Smooth muscle cell (in vitro differentiated cells): ENCODE results near the gene TSPAN31. TPM values are rescaled to one million over a fixed set of nuclear protein-coding genes. Genes with fewer than 3 reads are reported as not detected.

Experiments
- DNase-seq: peaks from one replicate; lab custom pipeline; 2025; ENCODE audit not compliant: unreplicated experiment; lab: John Stamatoyannopoulos, UW
- H2AFZ ChIP-seq: fragments of 200-600 bp; sonication (generic); 2 replicates; pipeline ENCODE4 v1.6.0; 2016; ENCODE audit warnings: antibody characterized with exemption, low read depth, mild to moderate bottlenecking
- H3F3A ChIP-seq: fragments of 200-600 bp; sonication (generic); 2 replicates; pipeline ENCODE4 v1.6.0; 2017; ENCODE audit warnings: antibody characterized with exemption, low read depth
- H3K27ac ChIP-seq: fragments of 200-600 bp; sonication (generic); 2 replicates; pipeline ENCODE4 v1.5.1; 2016; ENCODE audit warnings: low read depth, mild to moderate bottlenecking
- H3K27me3 ChIP-seq: fragments of 200-600 bp; sonication (generic); 2 replicates; pipeline ENCODE4 v1.6.1; 2016; ENCODE audit warnings: low read depth, mild to moderate bottlenecking
- H3K36me3 ChIP-seq: fragments of 200-600 bp; sonication (generic); 2 replicates; pipeline ENCODE4 v1.5.1; 2016; ENCODE audit warnings: low read depth
- H3K4me1 ChIP-seq: fragments of 200-600 bp; sonication (generic); 2 replicates; pipeline ENCODE4 v1.5.1; 2016; ENCODE audit warnings: low read depth
- H3K4me2 ChIP-seq: fragments of 200-600 bp; sonication (generic); 2 replicates; pipeline ENCODE4 v1.6.0; 2016; ENCODE audit warnings: mild to moderate bottlenecking
- H3K4me3 ChIP-seq: fragments of 200-600 bp; sonication (generic); 2 replicates; pipeline ENCODE4 v1.5.1; 2016; ENCODE audit warnings: mild to moderate bottlenecking
- H3K79me2 ChIP-seq: fragments of 200-600 bp; sonication (generic); 2 replicates; pipeline ENCODE4 v1.6.0; 2016; ENCODE audit warnings: low read depth, mild to moderate bottlenecking
- H3K9ac ChIP-seq: fragments of 200-600 bp; sonication (generic); 2 replicates; pipeline ENCODE4 v1.6.0; 2016; ENCODE audit warnings: low read depth
- H3K9me3 ChIP-seq: fragments of 200-600 bp; sonication (generic); replicated peaks from 2 replicates; pipeline ENCODE4 v1.5.1; 2016; ENCODE audit warnings: low read depth
- H4K20me1 ChIP-seq: fragments of 200-600 bp; sonication (generic); 2 replicates; pipeline ENCODE4 v1.6.0; 2016; ENCODE audit warnings: low read depth
- CTCF ChIP-seq: fragments of 200-600 bp; sonication (generic); IDR thresholded peaks from 2 replicates; pipeline ENCODE4 v1.5.1; 2017; ENCODE audit warnings: borderline replicate concordance, mild to moderate bottlenecking, antibody characterized with exemption; ENCODE audit not compliant: insufficient read depth, poor library complexity, severe bottlenecking
- WGBS: methylation state at CpG from one replicate; pipeline ENCODE4 v1.1.7; 2016; ENCODE audit warnings: low lambda C conversion rate; 5-methylcytosine and 5-hydroxymethylcytosine counted together
- polyA plus RNA-seq: library from polyadenylated mRNA; unstranded; fragments of >200 nt; fragmentation: Nextera tagmentation; extraction: Ambion mirVana; gene quantifications from 2 replicates; pipeline ENCODE4 v1.2.1, GENCODE V29; 2016
- total RNA-seq: library from RNA; depleted of rRNA; stranded (reverse); fragments of >200 nt; gene quantifications from 2 replicates; pipeline ENCODE4 v1.2.3, GENCODE V29; 2014

The TSPAN31 gene
- total and polyA plus RNA-seq, 2 experiments from 2014 or later, result 55.1 to 68.0 TPM

- no peak for TF ChIP-seq CTCF
- H3K4me2 ChIP-seq, result no peak overlapping the region
- H2AFZ ChIP-seq, result no peak overlapping the region
Observed at GRCh38 chr12:57782243-57782607, 37.4 kb downstream of the TSPAN31 start.

GRCh38 chr12:57782608-57783465 is 38.0 kb downstream of the TSPAN31 start, which contains the start of gene TSFM:
Gene TSFM (plus strand): TSS chr12:57782787. CDS start chr12:57782802, 15 bp downstream.
- H3K27ac ChIP-seq, result no peak within 1 kb of the TSS
- H3K9ac ChIP-seq, result peak within 1 kb of the TSS; percentile 77
- H3K4me3 ChIP-seq, result peak within 1 kb of the TSS; percentile 87
- 4% methylated on average over 43 of the region's 45 CpGs for WGBS
- H3K79me2 ChIP-seq, result peaks cover 19% of the 10 kb centered on the region
- DNase-seq, result peak; percentile 63
- H3F3A ChIP-seq, result no peaks in the 10 kb centered on the region
- H3K4me1 ChIP-seq, result peaks cover 8% of the 10 kb centered on the region
- TF ChIP-seq CTCF, result peak; percentile 91
- no peaks in the 10 kb centered on the region for H3K27me3 ChIP-seq
- H3K4me2 ChIP-seq, result peak within 1 kb of the TSS; percentile 93
- H3K9me3 ChIP-seq, result no peaks in the 10 kb centered on the region
- H3K36me3 ChIP-seq, result peaks cover 8% of the 10 kb centered on the region
- no peaks in the 10 kb centered on the region for H4K20me1 ChIP-seq
- peak within 1 kb of the TSS; percentile 56 for H2AFZ ChIP-seq

More at GRCh38 chr12:57782243-57782607, 37.4 kb downstream of the TSPAN31 start:
- WGBS, result 31% methylated on average over 4 of the region's 4 CpGs
- Histone ChIP-seq H3F3A (no peaks in the 10 kb centered on the region), H3K9me3 (no peaks in the 10 kb centered on the region), H3K4me3 (peak overlapping the region; percentile 87), H3K36me3 (peaks cover 8% of the 10 kb centered on the region), H3K9ac (no peak overlapping the region), H3K4me1 (peaks cover 8% of the 10 kb centered on the region), H3K27ac (no peak overlapping the region), H3K79me2 (peaks cover 19% of the 10 kb centered on the region), H4K20me1 (no peaks in the 10 kb centered on the region), H3K27me3 (no peaks in the 10 kb centered on the region)
- DNase-seq, result no peak

- TF ChIP-seq CTCF, result no peak
- H3K79me2 ChIP-seq, result peaks cover 19% of the 10 kb centered on the region
- H3K9ac ChIP-seq, result peak overlapping the region; percentile 77
- DNase-seq, result no peak
- no peak overlapping the region for H2AFZ ChIP-seq
- WGBS, result 93% methylated on average over 12 of the region's 12 CpGs
- H3K9me3 ChIP-seq, result no peaks in the 10 kb centered on the region
- H3K27ac ChIP-seq, result no peak overlapping the region
- no peaks in the 10 kb centered on the region for H4K20me1 ChIP-seq
- peak overlapping the region; percentile 87 for H3K4me3 ChIP-seq
- H3K36me3 ChIP-seq, result peaks cover 8% of the 10 kb centered on the region
- peak overlapping the region; percentile 93 for H3K4me2 ChIP-seq
- no peaks in the 10 kb centered on the region for H3K27me3 ChIP-seq
- H3F3A ChIP-seq, result no peaks in the 10 kb centered on the region
- H3K4me1 ChIP-seq, result peaks cover 8% of the 10 kb centered on the region
Observed at GRCh38 chr12:57783466-57783801, 38.6 kb downstream of the TSPAN31 start.

- Histone ChIP-seq H3K36me3 (peaks cover 8% of the 10 kb centered on the region), H3K9me3 (no peaks in the 10 kb centered on the region), H3K4me1 (peaks cover 8% of the 10 kb centered on the region), H3K79me2 (peaks cover 19% of the 10 kb centered on the region), H3K4me3 (peak overlapping the region; percentile 87), H3K4me2 (peak overlapping the region; percentile 93), H3K27me3 (no peaks in the 10 kb centered on the region), H4K20me1 (no peaks in the 10 kb centered on the region), H2AFZ (no peak overlapping the region), H3F3A (no peaks in the 10 kb centered on the region), H3K27ac (no peak overlapping the region), H3K9ac (no peak overlapping the region)
- TF ChIP-seq CTCF, result no peak
- WGBS, result 98% methylated on average over 11 of the region's 11 CpGs
- no peak for DNase-seq
Observed at GRCh38 chr12:57783861-57784260, 39.0 kb downstream of the TSPAN31 start.
